GM21619 (cell line): ENCODE measurements around the gene LTA4H.
"Not testable (repeated sequence)": the region's sequence is repeated elsewhere in the genome, so short reads cannot be mapped to it uniquely, and the experiment has no call there.

Source experiments
- ATAC-seq: cut with Tn5 transposase; IDR thresholded peaks from one replicate; pipeline ENCODE4 v1.9.1; 2021; ENCODE audit not compliant: unreplicated experiment

LTA4H gene

GRCh38 chr12:95995238-95996031, 40.0 kb downstream of the LTA4H start:
- no peak for ATAC-seq

GRCh38 chr12:95994476-95994875, 40.9 kb downstream of the LTA4H start:
- no peak for ATAC-seq

GRCh38 chr12:95993907-95994306, 41.5 kb downstream of the LTA4H start:
- no peak for ATAC-seq

- ATAC-seq = no peak
Measured at GRCh38 chr12:95990136-95990535, 45.3 kb downstream of the LTA4H start.

GRCh38 chr12:95989504-95990123, 45.8 kb downstream of the LTA4H start:
- no peak for ATAC-seq

DNA sequence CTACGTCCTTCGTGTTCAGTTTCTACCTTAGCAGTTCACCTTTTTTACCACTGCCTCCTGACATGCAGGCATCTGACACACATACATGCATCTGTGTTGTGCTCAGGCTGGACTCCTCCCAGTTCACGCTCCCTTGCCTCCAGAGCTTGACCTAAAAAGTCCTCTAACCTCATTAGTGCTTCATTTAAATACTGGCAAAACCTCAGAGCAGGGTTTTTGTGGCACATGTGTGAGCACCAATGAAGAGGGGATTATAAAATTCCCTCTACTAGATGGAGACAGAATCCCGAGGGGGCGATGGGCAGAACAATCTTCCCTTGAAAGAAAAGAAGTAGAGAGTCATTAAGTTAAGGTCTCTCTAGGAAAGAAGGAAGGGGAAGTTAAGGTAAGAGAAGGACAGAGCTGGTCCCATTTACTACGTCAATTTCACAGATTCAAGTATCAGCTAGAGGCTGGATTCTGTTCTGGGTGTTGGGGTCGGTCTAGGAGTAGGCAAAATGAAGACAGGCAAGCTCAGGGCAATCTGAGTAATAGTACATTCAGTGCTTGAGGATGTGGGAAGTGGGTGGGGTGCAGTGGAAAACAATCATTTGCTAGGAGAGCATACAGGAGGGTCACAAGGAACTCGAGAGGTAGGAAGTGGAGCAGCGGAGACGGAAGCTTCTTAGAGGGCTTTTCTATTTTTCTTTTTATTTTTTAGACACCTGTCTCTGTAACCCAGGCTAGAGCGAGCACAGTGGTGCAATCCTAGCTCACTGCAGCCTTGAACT, 46.7 kb downstream of the LTA4H start:
- no peak for ATAC-seq

GRCh38 chr12:95986635-95987570, 48.5 kb downstream of the LTA4H start:
- no peak for ATAC-seq

GRCh38 chr12:95984682-95985081, 50.7 kb downstream of the LTA4H start:
- ATAC-seq = no peak

- ATAC-seq = no peak
Measured at GRCh38 chr12:95982602-95983001, 52.8 kb downstream of the LTA4H start.

DNA sequence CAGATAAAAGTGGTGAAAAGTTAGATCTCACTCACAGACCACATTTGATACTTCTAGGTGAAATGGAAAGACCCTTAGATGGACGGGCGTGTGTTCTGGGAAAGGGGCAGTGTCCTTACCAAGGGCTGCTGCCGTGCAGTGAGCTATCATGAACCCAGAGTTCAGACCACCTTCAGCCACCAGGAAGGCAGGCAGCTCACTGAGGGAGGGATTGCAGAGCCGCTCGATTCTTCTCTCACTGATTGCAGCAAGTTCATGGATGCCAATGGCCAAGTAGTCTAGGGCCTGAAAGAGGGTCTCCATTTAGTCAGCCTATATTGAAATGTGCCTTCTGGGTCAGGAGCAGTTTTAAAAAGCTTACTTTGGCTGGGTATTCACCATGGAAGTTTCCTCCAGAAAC, 55.0 kb downstream of the LTA4H start:
- no peak for ATAC-seq

DNA sequence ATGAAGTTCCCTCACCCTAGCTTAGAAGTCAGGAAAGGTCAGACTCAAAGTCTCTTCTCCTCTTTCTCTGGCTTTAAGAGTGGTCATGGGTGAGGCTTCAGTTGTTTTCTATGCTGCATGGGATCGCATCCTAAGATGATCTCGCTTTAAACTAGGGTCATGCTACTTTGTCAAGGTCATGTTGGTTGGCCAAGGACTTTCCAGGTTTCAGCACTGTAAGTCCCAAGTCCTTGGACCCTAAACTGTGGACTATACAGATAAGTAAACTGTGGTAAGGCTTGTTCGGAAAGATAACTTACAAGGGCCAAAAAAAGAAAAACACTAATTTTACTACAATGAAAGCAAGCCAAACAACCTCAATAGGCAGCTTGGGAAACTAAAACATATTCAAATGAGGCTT, 56.6 kb downstream of the LTA4H start:
- ATAC-seq = no peak

- ATAC-seq = no peak
Measured at GRCh38 chr12:95978351-95978750, 57.0 kb downstream of the LTA4H start.

DNA sequence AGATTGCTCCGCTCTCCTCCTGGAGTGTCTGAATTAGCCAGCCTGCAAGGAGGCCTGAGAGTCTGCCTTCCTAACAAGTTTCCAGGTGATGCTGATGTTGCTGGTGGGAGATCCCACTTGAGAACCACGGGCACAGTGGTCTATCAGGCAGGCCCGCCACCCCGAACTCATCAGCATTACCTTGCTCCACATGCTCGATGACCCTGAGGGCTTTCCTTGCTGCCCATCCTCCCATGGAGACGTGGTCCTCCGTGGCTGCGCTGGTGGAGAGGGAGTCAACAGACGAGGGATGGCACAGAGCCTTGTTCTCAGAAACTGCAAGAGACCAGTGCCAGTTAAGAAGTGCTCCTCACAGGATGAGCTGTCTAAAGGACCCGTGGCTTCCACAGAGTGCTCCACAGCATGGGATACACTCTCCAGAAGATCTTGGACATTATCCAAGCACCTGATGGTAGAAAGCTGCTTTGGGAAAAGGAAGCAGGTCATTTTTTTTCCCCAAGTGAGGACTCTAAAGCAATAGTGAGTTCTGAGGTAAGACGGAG, 57.6 kb downstream of the LTA4H start:
- no peak for ATAC-seq

GRCh38 chr12:95976416-95976832, 59.0 kb downstream of the LTA4H start:
- no peak for ATAC-seq

- no peak for ATAC-seq
Measured at GRCh38 chr12:95975491-95975890, 59.9 kb downstream of the LTA4H start.

- no peak for ATAC-seq
Measured at GRCh38 chr12:95974358-95974757, 61.0 kb downstream of the LTA4H start.

DNA sequence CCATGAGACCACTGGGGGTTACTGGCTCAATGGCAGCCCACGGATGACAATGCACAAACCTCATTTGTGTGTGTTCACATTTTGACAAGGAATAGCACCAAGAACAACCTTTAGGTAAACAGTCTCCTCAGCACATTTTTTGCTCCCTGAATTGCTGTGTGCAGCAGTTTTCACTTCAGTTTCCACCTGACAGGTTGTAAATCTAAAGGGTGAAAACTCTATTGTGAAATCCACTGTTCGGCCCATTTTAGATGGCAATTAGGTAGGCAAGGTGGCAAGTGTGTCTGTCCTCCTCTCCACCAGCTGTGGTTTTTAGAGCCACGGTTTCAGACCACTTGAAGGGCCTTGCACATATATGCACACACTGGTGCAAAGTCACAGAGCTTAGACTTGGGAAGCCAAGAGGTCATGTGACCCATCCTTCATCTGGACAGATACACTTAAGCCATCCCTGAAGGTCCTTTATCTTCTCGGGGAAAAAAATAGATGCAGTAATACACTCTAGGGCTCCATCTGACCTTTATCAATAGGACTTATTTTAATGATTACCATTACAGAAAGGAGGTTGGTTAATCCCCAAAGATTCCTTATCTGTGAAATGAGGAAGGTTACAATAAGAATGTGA, 62.4 kb downstream of the LTA4H start:
- ATAC-seq = no peak

- ATAC-seq = no peak
Measured at GRCh38 chr12:95970905-95971304, 64.5 kb downstream of the LTA4H start.

- ATAC-seq = not testable (repeated sequence)
Measured at GRCh38 chr12:95969116-95969515, 66.3 kb downstream of the LTA4H start.

DNA sequence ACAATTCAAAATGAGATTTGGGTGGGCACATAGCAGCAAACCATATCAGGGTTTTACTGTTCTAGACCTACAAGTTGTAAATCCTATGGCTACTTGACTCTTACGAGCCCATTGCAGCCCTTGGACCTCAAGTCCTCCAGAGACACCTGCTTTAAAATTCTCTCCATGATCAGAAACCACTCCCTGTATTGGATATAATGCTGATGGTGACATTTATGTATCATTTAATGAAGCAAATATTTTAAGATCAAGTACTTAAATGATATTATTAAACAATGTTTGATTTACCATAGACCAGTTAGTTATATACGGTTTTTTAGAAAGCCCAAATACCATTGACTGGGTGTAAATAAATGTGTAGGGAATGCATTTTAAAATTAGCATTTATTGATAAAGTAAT, 68.1 kb downstream of the LTA4H start:
- no peak for ATAC-seq
